Right lobe of liver (tissue), 6 donors: Measurements from ENCODE around the gene CELF4. TPM values are rescaled to one million over a fixed set of nuclear protein-coding genes. Genes with fewer than 3 reads are reported as not detected.

Source experiments
- ATAC-seq, 4 donors: fragments of 200-7000 bp; cut with Tn5 transposase; one replicate each; pipeline ENCODE4 v1.9.1; 2020; ENCODE audit warnings: mild to moderate bottlenecking in 4 of 4, moderate library complexity in 4 of 4
- DNase-seq, 3 donors: peaks; one replicate each; pipeline ENCODE4 v3.0.0-alpha.2; 2020
- H3K27ac ChIP-seq, 3 donors: fragments of 200-600 bp; one replicate each; pipeline ENCODE4 v1.8.0; 2022
- H3K27me3 ChIP-seq, 2 donors: fragments of 200-600 bp; one replicate each; pipeline ENCODE4 v1.8.0; 2022
- H3K36me3 ChIP-seq, 4 donors: fragments of 200-600 bp; sonication (generic) in 1 of 4; one replicate each; pipeline versions ENCODE4 v1.5.1 to v1.8.0; 2017 to 2022; ENCODE audit warnings: control low read depth in 1 of 4
- H3K4me1 ChIP-seq, 4 donors: fragments of 200-600 bp; sonication (generic) in 1 of 4; one replicate each; pipeline versions ENCODE4 v1.5.1 to v1.8.0; 2017 to 2022; ENCODE audit warnings: control low read depth in 1 of 4
- H3K4me3 ChIP-seq, 3 donors: fragments of 200-600 bp; one replicate each; pipeline ENCODE4 v1.8.0; 2022
- H3K9me3 ChIP-seq, 4 donors: fragments of 200-600 bp; sonication (generic) in 1 of 4; one replicate each; pipeline versions ENCODE4 v1.5.1 to v1.8.0; 2017 to 2022; ENCODE audit warnings: control low read depth in 1 of 4
- CTCF ChIP-seq, 4 donors: fragments of 200-600 bp in 3 of 4; fragments of 450-650 bp in 1 of 4; IDR thresholded peaks; one replicate each; pipeline versions ENCODE4 v1.5.1 to v1.8.0; 2016 to 2022; ENCODE audit warnings: antibody characterized with exemption in 4 of 4, mild to moderate bottlenecking in 2 of 4
- POLR2A ChIP-seq: fragments of 450-650 bp; IDR thresholded peaks from one replicate; pipeline ENCODE4 v1.6.1; 2017; ENCODE audit warnings: antibody characterized with exemption, mild to moderate bottlenecking
- WGBS: methylation state at CpG from one replicate; pipeline ENCODE4 v1.1.6; 2018; ENCODE audit warnings: low coverage, low lambda C conversion rate; ENCODE audit not compliant: insufficient coverage; ENCODE audit errors: missing lambda C conversion rate; 5-methylcytosine and 5-hydroxymethylcytosine counted together
- intact Hi-C, 2 donors: fragments of 100-400 bp; cut with DNase I; formaldehyde crosslinking; loops; one replicate each; pipeline versions ENCODE4 v1.11.2 to v1.14.1; 2022
- total RNA-seq, 6 experiments: library from RNA; depleted of rRNA in 2 of 6; stranded (reverse); fragments of >200 nt in 2 of 6; fragmentation: NEBNext Ultra II Directional in 3 of 6; extraction: Animal tissue kit (Norgen Biotek cat#: 25700) in 3 of 6; gene quantifications; one replicate each; pipeline versions ENCODE4 v1.1.0 to v1.2.4, GENCODE V29; 2016 to 2023
- donor health status: DM: no; HTN: yes; CAD: no.
- donor health status: DM: no; HTN: no; CAD: no.
- donor health status: DM: no; HTN: no; CAD: no.
- donor health status: DM: no; HTN: yes; CAD: no.
- donor health status: DM: no; HTN: yes; CAD: no.

CELF4 gene
- total RNA-seq, 6 experiments from 2014 or later: 0.06 TPM; not detected in 5

GRCh38 chr18:37285825-37286224 is 279.8 kb downstream of the CELF4 start:
- no peak for TF ChIP-seq CTCF (IDR thresholded peaks at IDR 0.05)
- no peak for TF ChIP-seq POLR2A
- intact Hi-C loops: no loop called here
- WGBS: 73% methylated on average over 9 of the region's 12 CpGs
- Histone ChIP-seq H3K4me3 (no peak overlapping the region), H3K4me1 (no peaks in the 10 kb centered on the region), H3K27me3 (no peaks in the 10 kb centered on the region), H3K27ac (no peak overlapping the region), H3K9me3 (no peaks in the 10 kb centered on the region), H3K36me3 (no peaks in the 10 kb centered on the region)
- DNase-seq: no peak
- no peak for ATAC-seq

- no peak overlapping the region for H3K4me3 ChIP-seq
- H3K27me3 ChIP-seq: no peaks in the 10 kb centered on the region
- DNase-seq (no peak), ATAC-seq (no peak)
- no peaks in the 10 kb centered on the region for H3K36me3 ChIP-seq
- 82% methylated on average over 7 of the region's 7 CpGs for WGBS
- intact Hi-C loops: no loop called here
- TF ChIP-seq CTCF (IDR thresholded peaks at IDR 0.05) (no peak), POLR2A (no peak)
- H3K4me1 ChIP-seq: no peaks in the 10 kb centered on the region
- H3K27ac ChIP-seq: no peak overlapping the region
- no peaks in the 10 kb centered on the region for H3K9me3 ChIP-seq
Measured at GRCh38 chr18:37284260-37284659, 281.3 kb downstream of the CELF4 start.

GRCh38 chr18:37282386-37283037 is 283.1 kb downstream of the CELF4 start:
- DNase-seq (no peak), ATAC-seq (peak in 3 of 4 donors; percentile 17 to 29 (median 23))
- H3K27me3 ChIP-seq: no peaks in the 10 kb centered on the region
- H3K9me3 ChIP-seq: no peaks in the 10 kb centered on the region
- peak in 2 of 4 donors; percentile 23 to 29 for TF ChIP-seq CTCF (IDR thresholded peaks at IDR 0.05)
- TF ChIP-seq POLR2A: no peak
- intact Hi-C loops: no loop called here
- H3K4me1 ChIP-seq: no peaks in the 10 kb centered on the region
- no peak overlapping the region for H3K4me3 ChIP-seq
- H3K36me3 ChIP-seq: no peaks in the 10 kb centered on the region
- WGBS: 68% methylated on average over 3 of the region's 5 CpGs
- no peak overlapping the region for H3K27ac ChIP-seq

GRCh38 chr18:37280701-37281393 is 284.8 kb downstream of the CELF4 start:
- 50% methylated on average over 8 of the region's 11 CpGs for WGBS
- Histone ChIP-seq H3K27ac (no peak overlapping the region), H3K4me1 (no peaks in the 10 kb centered on the region), H3K4me3 (no peak overlapping the region), H3K9me3 (no peaks in the 10 kb centered on the region), H3K27me3 (no peaks in the 10 kb centered on the region), H3K36me3 (no peaks in the 10 kb centered on the region)
- no peak for TF ChIP-seq POLR2A
- TF ChIP-seq CTCF (IDR thresholded peaks at IDR 0.05): no peak
- DNase-seq: no peak
- intact Hi-C loops: no loop called here
- no peak for ATAC-seq
